Osteoblast (primary cell): ENCODE data around the gene TSPAN3. TPM values are rescaled to one million over a fixed set of nuclear protein-coding genes. Genes with fewer than 3 reads are reported as not detected.

Source experiments
- DNase-seq: peaks from one replicate; pipeline ENCODE4 v3.0.0; 2011; ENCODE audit warnings: low spot score, mixed read lengths; ENCODE audit not compliant: insufficient read length; ENCODE audit errors: missing footprints
- H2AFZ ChIP-seq: 2 replicates; pipeline ENCODE4 v1.6.0; 2011; ENCODE audit warnings: mild to moderate bottlenecking, low read length
- H3K27ac ChIP-seq: 2 replicates; pipeline ENCODE4 v1.5.1; 2011; ENCODE audit warnings: mild to moderate bottlenecking, low read depth, low read length, moderate library complexity
- H3K27me3 ChIP-seq: 2 replicates; pipeline ENCODE4 v1.6.0; 2012; ENCODE audit warnings: mild to moderate bottlenecking, control low read depth, inconsistent platforms, low read length, moderate library complexity; ENCODE audit not compliant: insufficient read depth
- H3K36me3 ChIP-seq: 2 replicates; pipeline ENCODE4 v1.5.1; 2011; ENCODE audit warnings: mild to moderate bottlenecking, low read length, control low read depth, moderate library complexity; ENCODE audit not compliant: insufficient read depth
- H3K4me1 ChIP-seq: 2 replicates; pipeline ENCODE4 v1.5.1; 2011; ENCODE audit warnings: mild to moderate bottlenecking, low read length, control low read depth, moderate library complexity; ENCODE audit not compliant: insufficient read depth
- H3K4me2 ChIP-seq: 2 replicates; pipeline ENCODE4 v1.6.0; 2011; ENCODE audit warnings: mild to moderate bottlenecking, low read length; ENCODE audit not compliant: insufficient read depth
- H3K4me3 ChIP-seq: fragments of 200-600 bp; sonication (generic); 3 replicates; pipeline ENCODE4 v1.5.1; 2012; ENCODE audit warnings: mild to moderate bottlenecking, low read length, inconsistent platforms; ENCODE audit not compliant: insufficient read depth
- H3K79me2 ChIP-seq: 2 replicates; pipeline ENCODE4 v1.6.0; 2012; ENCODE audit warnings: mild to moderate bottlenecking, low read length, control low read depth, inconsistent platforms; ENCODE audit not compliant: insufficient read depth
- H3K9me3 ChIP-seq: 2 replicates; pipeline ENCODE4 v1.5.1; 2011; ENCODE audit warnings: low read depth, low read length, control low read depth
- H4K20me1 ChIP-seq: 2 replicates; pipeline ENCODE4 v1.6.0; 2012; ENCODE audit warnings: mild to moderate bottlenecking, low read length, control low read depth; ENCODE audit not compliant: insufficient read depth
- total RNA-seq: library from RNA; depleted of rRNA; stranded (reverse); fragments of >200 nt; gene quantifications from 2 replicates; pipeline ENCODE4 v1.2.3, GENCODE V29; 2012
- TF ChIP-seq, protein P1 (sequence below): IDR thresholded peaks from 2 replicates; pipeline ENCODE4 v1.5.1; 2011; ENCODE audit warnings: mild to moderate bottlenecking, low read depth, low read length, moderate library complexity; ENCODE audit errors: extremely low read depth

TSPAN3 gene
- total RNA-seq, 1 donor: 235 TPM

DNA sequence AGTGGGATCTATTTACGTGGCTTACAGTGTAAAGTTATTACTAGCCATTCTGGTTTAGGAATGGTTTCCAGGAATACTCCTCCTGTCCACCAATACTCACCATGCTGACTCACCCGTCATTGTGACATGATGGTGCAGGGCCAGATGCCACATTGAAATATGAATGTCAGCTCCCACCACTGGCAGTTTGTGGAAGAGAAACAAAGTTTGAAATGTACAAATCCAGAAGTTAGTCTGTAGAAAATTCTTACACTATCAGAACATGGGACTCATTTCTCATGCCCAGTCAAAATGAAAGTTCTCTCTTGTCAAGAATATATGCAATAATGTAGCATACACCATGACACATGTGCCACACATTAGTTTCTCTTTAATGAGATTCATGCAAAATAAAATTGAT lies 14.4 kb upstream of the TSPAN3 start:
- Histone ChIP-seq H3K36me3 (no peaks in the 10 kb centered on the region), H3K27me3 (no peaks in the 10 kb centered on the region), H3K79me2 (no peaks in the 10 kb centered on the region), H3K4me3 (no peak overlapping the region), H2AFZ (peak overlapping the region; percentile 25), H3K27ac (peak overlapping the region; percentile 19), H3K4me2 (peak overlapping the region; percentile 54), H3K4me1 (peaks cover 23% of the 10 kb centered on the region), H3K9me3 (no peaks in the 10 kb centered on the region), H4K20me1 (no peaks in the 10 kb centered on the region)
- TF ChIP-seq, protein P1, sequence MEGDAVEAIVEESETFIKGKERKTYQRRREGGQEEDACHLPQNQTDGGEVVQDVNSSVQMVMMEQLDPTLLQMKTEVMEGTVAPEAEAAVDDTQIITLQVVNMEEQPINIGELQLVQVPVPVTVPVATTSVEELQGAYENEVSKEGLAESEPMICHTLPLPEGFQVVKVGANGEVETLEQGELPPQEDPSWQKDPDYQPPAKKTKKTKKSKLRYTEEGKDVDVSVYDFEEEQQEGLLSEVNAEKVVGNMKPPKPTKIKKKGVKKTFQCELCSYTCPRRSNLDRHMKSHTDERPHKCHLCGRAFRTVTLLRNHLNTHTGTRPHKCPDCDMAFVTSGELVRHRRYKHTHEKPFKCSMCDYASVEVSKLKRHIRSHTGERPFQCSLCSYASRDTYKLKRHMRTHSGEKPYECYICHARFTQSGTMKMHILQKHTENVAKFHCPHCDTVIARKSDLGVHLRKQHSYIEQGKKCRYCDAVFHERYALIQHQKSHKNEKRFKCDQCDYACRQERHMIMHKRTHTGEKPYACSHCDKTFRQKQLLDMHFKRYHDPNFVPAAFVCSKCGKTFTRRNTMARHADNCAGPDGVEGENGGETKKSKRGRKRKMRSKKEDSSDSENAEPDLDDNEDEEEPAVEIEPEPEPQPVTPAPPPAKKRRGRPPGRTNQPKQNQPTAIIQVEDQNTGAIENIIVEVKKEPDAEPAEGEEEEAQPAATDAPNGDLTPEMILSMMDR: no peak
- peak; percentile 88 for DNase-seq

GRCh38 chr15:77084436-77084835 lies 13.5 kb upstream of the TSPAN3 start:
- H3K4me2 ChIP-seq: no peak overlapping the region
- H4K20me1 ChIP-seq: no peaks in the 10 kb centered on the region
- no peaks in the 10 kb centered on the region for H3K9me3 ChIP-seq
- TF ChIP-seq, protein P1: no peak
- H3K36me3 ChIP-seq: no peaks in the 10 kb centered on the region
- H2AFZ ChIP-seq: no peak overlapping the region
- no peak overlapping the region for H3K27ac ChIP-seq
- no peaks in the 10 kb centered on the region for H3K79me2 ChIP-seq
- H3K27me3 ChIP-seq: no peaks in the 10 kb centered on the region
- peaks cover 23% of the 10 kb centered on the region for H3K4me1 ChIP-seq
- DNase-seq: no peak
- no peak overlapping the region for H3K4me3 ChIP-seq

DNA sequence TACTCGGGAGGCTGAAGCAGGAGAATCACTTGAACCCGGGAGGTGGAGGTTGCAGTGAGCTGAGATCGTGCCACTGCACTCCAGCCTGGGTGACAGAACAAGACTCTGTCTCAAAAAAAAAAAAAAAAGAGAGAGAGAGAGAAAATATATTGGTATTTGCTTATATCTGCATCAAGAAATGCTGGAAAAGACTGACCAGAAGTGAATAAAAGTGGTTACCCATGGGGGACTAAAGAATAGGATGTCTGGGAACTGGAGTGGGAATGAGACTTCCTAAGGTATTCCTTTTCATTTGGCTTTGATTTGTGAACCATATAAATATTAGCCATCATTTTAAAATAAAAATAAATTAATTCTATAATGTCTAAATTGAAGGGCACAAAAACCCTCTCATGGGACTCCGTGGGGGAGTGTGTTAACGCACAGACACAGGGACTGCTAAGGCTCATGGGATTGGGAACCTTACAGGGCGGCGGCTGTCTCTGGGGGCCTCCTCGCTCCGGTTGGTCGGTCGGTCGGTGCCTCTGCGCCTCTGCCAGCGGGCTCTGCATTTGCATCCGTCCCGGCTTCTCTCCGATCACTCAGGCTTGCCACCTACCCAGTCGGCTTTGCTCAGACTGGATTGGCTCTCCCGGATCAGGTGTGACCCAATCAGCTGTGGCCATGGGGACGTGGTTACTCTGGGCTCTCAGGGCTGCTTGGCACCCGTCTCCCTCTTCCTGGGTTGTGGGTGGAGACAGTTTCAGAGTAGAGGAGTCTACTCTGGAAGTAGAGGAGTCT lies 12.7 kb upstream of the TSPAN3 start:
- no peaks in the 10 kb centered on the region for H3K9me3 ChIP-seq
- H3K27ac ChIP-seq: no peak overlapping the region
- peak; percentile 90 for DNase-seq
- peak overlapping the region; percentile 74 for H2AFZ ChIP-seq
- no peaks in the 10 kb centered on the region for H3K79me2 ChIP-seq
- no peaks in the 10 kb centered on the region for H3K36me3 ChIP-seq
- H3K4me2 ChIP-seq: peak overlapping the region; percentile 82
- TF ChIP-seq, protein P1: no peak
- H3K4me1 ChIP-seq: peaks cover 23% of the 10 kb centered on the region
- H4K20me1 ChIP-seq: no peaks in the 10 kb centered on the region
- peak overlapping the region; percentile 64 for H3K4me3 ChIP-seq
- no peaks in the 10 kb centered on the region for H3K27me3 ChIP-seq

DNA sequence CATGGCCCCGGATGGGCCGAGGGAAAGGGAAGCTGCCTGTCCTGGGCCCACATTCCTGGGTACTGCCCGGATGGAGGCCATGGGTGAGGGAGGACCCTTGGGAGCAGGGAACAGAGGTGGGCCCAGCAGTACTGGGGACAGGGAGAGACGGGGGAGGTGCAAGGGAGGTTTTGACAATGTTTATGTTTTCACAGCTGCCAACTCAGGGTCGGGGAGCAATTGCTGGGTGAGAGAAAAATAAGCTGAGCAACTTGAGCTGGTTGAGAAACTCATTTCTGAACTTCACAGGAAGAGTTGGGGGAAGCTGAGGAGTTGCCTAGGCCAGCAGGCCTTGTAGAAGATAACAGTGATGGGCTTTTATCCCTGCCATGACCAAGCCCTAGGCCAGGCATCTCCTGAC lies 11.1 kb upstream of the TSPAN3 start:
- Histone ChIP-seq H3K4me1 (peaks cover 23% of the 10 kb centered on the region), H3K4me2 (no peak overlapping the region), H2AFZ (no peak overlapping the region), H3K27ac (no peak overlapping the region), H3K27me3 (no peaks in the 10 kb centered on the region), H3K9me3 (no peaks in the 10 kb centered on the region), H3K4me3 (no peak overlapping the region), H3K79me2 (no peaks in the 10 kb centered on the region), H4K20me1 (no peaks in the 10 kb centered on the region), H3K36me3 (no peaks in the 10 kb centered on the region)
- no peak for DNase-seq
- TF ChIP-seq, protein P1: no peak
